ENCODE data around the gene CLIP2. TPM values are rescaled to one million over a fixed set of nuclear protein-coding genes. Genes with fewer than 3 reads are reported as not detected.
A peak's percentile ranks its signal among the peaks of the same experiment; 100 is the strongest.
"Not testable (repeated sequence)": the region's sequence is repeated elsewhere in the genome, so short reads cannot be mapped to it uniquely, and the experiment has no call there.

Gene CLIP2
- total RNA-seq, 1 experiment from 2014 or later = 28.9 TPM

- DNase-seq (ENCODE audit: low spot score); H3K27ac ChIP-seq (ENCODE audit: low read depth, low read length, poor library complexity, severe bottlenecking): not testable (repeated sequence)
Measured at GRCh38 chr7:74394601-74395000, 105.4 kb downstream of the CLIP2 start.

GRCh38 chr7:74395745-74396311, 106.6 kb downstream of the CLIP2 start:
- DNase-seq (ENCODE audit: low spot score) = no peak
- no peaks in the 10 kb centered on the region for H3K27me3 ChIP-seq (replicated peaks; ENCODE audit: insufficient read depth, low read depth, low read length, poor library complexity)
- H3K9me3 ChIP-seq (ENCODE audit: low read depth, low read length, poor library complexity, severe bottlenecking) = no peaks in the 10 kb centered on the region
- ChIA-PET CTCF (no interaction called here), POLR2A (ENCODE audit: low non-redundant PET) (no interaction called here)
- no peak overlapping the region for H3K4me3 ChIP-seq (ENCODE audit: low read depth, low read length, poor library complexity, severe bottlenecking)
- no TSS peak for BruUV-seq (replicated peaks)
- TF ChIP-seq, protein P1, sequence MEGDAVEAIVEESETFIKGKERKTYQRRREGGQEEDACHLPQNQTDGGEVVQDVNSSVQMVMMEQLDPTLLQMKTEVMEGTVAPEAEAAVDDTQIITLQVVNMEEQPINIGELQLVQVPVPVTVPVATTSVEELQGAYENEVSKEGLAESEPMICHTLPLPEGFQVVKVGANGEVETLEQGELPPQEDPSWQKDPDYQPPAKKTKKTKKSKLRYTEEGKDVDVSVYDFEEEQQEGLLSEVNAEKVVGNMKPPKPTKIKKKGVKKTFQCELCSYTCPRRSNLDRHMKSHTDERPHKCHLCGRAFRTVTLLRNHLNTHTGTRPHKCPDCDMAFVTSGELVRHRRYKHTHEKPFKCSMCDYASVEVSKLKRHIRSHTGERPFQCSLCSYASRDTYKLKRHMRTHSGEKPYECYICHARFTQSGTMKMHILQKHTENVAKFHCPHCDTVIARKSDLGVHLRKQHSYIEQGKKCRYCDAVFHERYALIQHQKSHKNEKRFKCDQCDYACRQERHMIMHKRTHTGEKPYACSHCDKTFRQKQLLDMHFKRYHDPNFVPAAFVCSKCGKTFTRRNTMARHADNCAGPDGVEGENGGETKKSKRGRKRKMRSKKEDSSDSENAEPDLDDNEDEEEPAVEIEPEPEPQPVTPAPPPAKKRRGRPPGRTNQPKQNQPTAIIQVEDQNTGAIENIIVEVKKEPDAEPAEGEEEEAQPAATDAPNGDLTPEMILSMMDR (conservative IDR thresholded peaks at IDR 0.05; ENCODE audit: low read depth, low read length) = no peak
- no peak for TF ChIP-seq EZH2 (IDR thresholded peaks at IDR 0.05; ENCODE audit: borderline replicate concordance, low read depth, low read length, poor library complexity, severe bottlenecking)
- no peak overlapping the region for H3K27ac ChIP-seq (ENCODE audit: low read depth, low read length, poor library complexity, severe bottlenecking)
- no peaks in the 10 kb centered on the region for H3K4me1 ChIP-seq (ENCODE audit: insufficient read depth, low read length, poor library complexity, severe bottlenecking)
- intact Hi-C loops (cut with micrococcal nuclease; ENCODE audit: unreplicated experiment) = no loop called here
- H3K36me3 ChIP-seq (ENCODE audit: insufficient read depth, low read length, poor library complexity, severe bottlenecking) = peaks cover 5% of the 10 kb centered on the region

More at GRCh38 chr7:74394601-74395000, 105.4 kb downstream of the CLIP2 start:
- H3K4me1 ChIP-seq (ENCODE audit: insufficient read depth, low read length, poor library complexity, severe bottlenecking); intact Hi-C loops (cut with micrococcal nuclease; ENCODE audit: unreplicated experiment); POLR2A ChIA-PET (ENCODE audit: low non-redundant PET); H3K36me3 ChIP-seq (ENCODE audit: insufficient read depth, low read length, poor library complexity, severe bottlenecking); H3K9me3 ChIP-seq (ENCODE audit: low read depth, low read length, poor library complexity, severe bottlenecking); H3K27me3 ChIP-seq (replicated peaks; ENCODE audit: insufficient read depth, low read depth, low read length, poor library complexity); BruUV-seq (replicated peaks); H3K4me3 ChIP-seq (ENCODE audit: low read depth, low read length, poor library complexity, severe bottlenecking): not testable (repeated sequence)
- CTCF ChIA-PET = interaction anchor here (1.0 to 2.5 kb wide), 2 partner anchors 188 to 192 kb away, joined by 3 to 11 read pairs; no protein-coding TSS in a partner anchor
- TF ChIP-seq, protein P1 (conservative IDR thresholded peaks at IDR 0.05; ENCODE audit: low read depth, low read length) = peak; percentile 37; the same call in 1 of the 2 replicates

DNA sequence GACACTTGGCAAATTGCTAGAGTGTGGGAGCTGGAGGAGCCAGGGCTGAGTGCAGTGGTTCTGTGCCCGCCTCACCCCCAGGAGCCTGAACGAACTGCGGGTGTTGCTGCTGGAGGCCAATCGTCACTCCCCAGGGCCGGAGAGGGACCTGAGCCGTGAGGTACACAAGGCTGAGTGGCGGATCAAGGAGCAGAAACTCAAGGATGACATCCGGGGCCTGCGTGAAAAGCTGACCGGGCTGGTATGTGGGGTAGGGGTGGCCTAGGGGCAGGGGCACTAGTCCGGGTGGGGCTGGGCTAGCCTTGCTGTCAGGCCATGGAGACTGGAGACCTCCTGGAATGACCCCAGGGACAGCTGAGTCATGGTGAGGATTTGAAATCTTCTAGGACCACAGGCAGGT, 107.8 kb downstream of the CLIP2 start:
- H3K4me3 ChIP-seq (ENCODE audit: low read depth, low read length, poor library complexity, severe bottlenecking) = no peak overlapping the region
- CTCF ChIA-PET = no interaction called here
- no peak overlapping the region for H3K27ac ChIP-seq (ENCODE audit: low read depth, low read length, poor library complexity, severe bottlenecking)
- no peaks in the 10 kb centered on the region for H3K4me1 ChIP-seq (ENCODE audit: insufficient read depth, low read length, poor library complexity, severe bottlenecking)
- H3K9me3 ChIP-seq (ENCODE audit: low read depth, low read length, poor library complexity, severe bottlenecking) = no peaks in the 10 kb centered on the region
- intact Hi-C loops (cut with micrococcal nuclease; ENCODE audit: unreplicated experiment) = no loop called here
- H3K36me3 ChIP-seq (ENCODE audit: insufficient read depth, low read length, poor library complexity, severe bottlenecking) = peaks cover 10% of the 10 kb centered on the region
- BruUV-seq (replicated peaks) = no TSS peak
- POLR2A ChIA-PET (ENCODE audit: low non-redundant PET) = no interaction called here
- no peak for DNase-seq (ENCODE audit: low spot score)
- TF ChIP-seq EZH2 (IDR thresholded peaks at IDR 0.05; ENCODE audit: borderline replicate concordance, low read depth, low read length, poor library complexity, severe bottlenecking) = no peak
- TF ChIP-seq, protein P1 (conservative IDR thresholded peaks at IDR 0.05; ENCODE audit: low read depth, low read length) = no peak
- H3K27me3 ChIP-seq (replicated peaks; ENCODE audit: insufficient read depth, low read depth, low read length, poor library complexity) = no peaks in the 10 kb centered on the region

Data from A673 (cell line).